Fibroblast of lung (primary cell): ENCODE results near the gene HRH4. TPM values are rescaled to one million over a fixed set of nuclear protein-coding genes. Genes with fewer than 3 reads are reported as not detected.

Experiments
- DNase-seq, 2 donors: peaks; one replicate each; pipeline versions ENCODE4 v3.0.0 to v3.0.0-alpha.2; 2010; ENCODE audit warnings: low read depth in 2 of 2
- H2AFZ ChIP-seq: 2 replicates; pipeline ENCODE4 v1.5.1; 2012; ENCODE audit warnings: low read length, control low read depth, inconsistent platforms
- H3K27ac ChIP-seq: 2 replicates; pipeline ENCODE4 v1.5.1; 2011; ENCODE audit warnings: low read length, control low read depth; ENCODE audit not compliant: insufficient read depth
- H3K27me3 ChIP-seq: 2 replicates; pipeline ENCODE4 v1.5.1; 2011; ENCODE audit warnings: mild to moderate bottlenecking, low read length; ENCODE audit not compliant: control insufficient read depth, insufficient read depth
- H3K36me3 ChIP-seq: 2 replicates; pipeline ENCODE4 v1.5.1; 2011; ENCODE audit warnings: low read length; ENCODE audit not compliant: control insufficient read depth, insufficient read depth
- H3K4me1 ChIP-seq: 2 replicates; pipeline ENCODE4 v1.5.1; 2011; ENCODE audit warnings: low read length; ENCODE audit not compliant: control insufficient read depth, insufficient read depth; ENCODE audit errors: extremely low read depth
- H3K4me2 ChIP-seq: 2 replicates; pipeline ENCODE4 v1.5.1; 2011; ENCODE audit warnings: low read length, control low read depth; ENCODE audit not compliant: insufficient read depth; ENCODE audit errors: extremely low read depth
- H3K4me3 ChIP-seq, 4 experiments: fragments of 200-600 bp in 1 of 4; sonication (generic) in 1 of 4; replicated peaks in 1 of 4; 2 replicates each; pipeline ENCODE4 v1.5.1; 2011 to 2016; ENCODE audit warnings: low read length in 4 of 4, low read depth in 3 of 4, mild to moderate bottlenecking in 3 of 4, control low read depth in 2 of 4, inconsistent platforms in 1 of 4, mixed read lengths in 1 of 4; ENCODE audit not compliant: insufficient read depth in 1 of 4; ENCODE audit errors: control extremely low read depth in 1 of 4
- H3K79me2 ChIP-seq: 2 replicates; pipeline ENCODE4 v1.5.1; 2012; ENCODE audit warnings: mild to moderate bottlenecking, low read length, inconsistent platforms; ENCODE audit not compliant: control insufficient read depth, insufficient read depth
- H3K9ac ChIP-seq: 2 replicates; pipeline ENCODE4 v1.5.1; 2011; ENCODE audit warnings: mild to moderate bottlenecking, low read length, control low read depth; ENCODE audit not compliant: insufficient read depth
- H3K9me3 ChIP-seq: 2 replicates; pipeline ENCODE4 v1.5.1; 2012; ENCODE audit warnings: low read depth, low read length; ENCODE audit not compliant: control insufficient read depth, insufficient read depth
- H4K20me1 ChIP-seq: 2 replicates; pipeline ENCODE4 v1.5.1; 2011; ENCODE audit warnings: low read length; ENCODE audit not compliant: control insufficient read depth, insufficient read depth; ENCODE audit errors: extremely low read depth
- CTCF ChIP-seq, 2 donors: IDR thresholded peaks in 1 of 2; conservative IDR thresholded peaks in 1 of 2; 1 replicate in 1 of 2; 2 replicates in 1 of 2; pipeline ENCODE4 v1.5.1; 2011 to 2012; ENCODE audit warnings: low read length in 2 of 2, control low read depth in 1 of 2, inconsistent platforms in 1 of 2, low read depth in 1 of 2, mild to moderate bottlenecking in 1 of 2
- EZH2 ChIP-seq: IDR thresholded peaks from 2 replicates; pipeline ENCODE4 v1.5.1; 2012; ENCODE audit warnings: low read length, control low read depth, mild to moderate bottlenecking; ENCODE audit errors: missing control alignments
- polyA plus RNA-seq, 2 donors: library from polyadenylated mRNA; depleted of rRNA in 1 of 2; stranded (reverse) in 1 of 2; unstranded in 1 of 2; fragments of >200 nt; gene quantifications; 2 replicates each; pipeline ENCODE4 v1.2.1, GENCODE V29; 2011 to 2012; ENCODE audit warnings: missing spikeins in 1 of 2
- total RNA-seq: library from RNA; depleted of rRNA; stranded (reverse); fragments of >200 nt; gene quantifications from 2 replicates; pipeline ENCODE4 v1.2.1, GENCODE V29; 2014

Gene HRH4
- total and polyA plus RNA-seq, 2 donors (not counting 1 experiment from before 2014, with no cell fraction given) = under 0.01 to 0.01 TPM

DNA sequence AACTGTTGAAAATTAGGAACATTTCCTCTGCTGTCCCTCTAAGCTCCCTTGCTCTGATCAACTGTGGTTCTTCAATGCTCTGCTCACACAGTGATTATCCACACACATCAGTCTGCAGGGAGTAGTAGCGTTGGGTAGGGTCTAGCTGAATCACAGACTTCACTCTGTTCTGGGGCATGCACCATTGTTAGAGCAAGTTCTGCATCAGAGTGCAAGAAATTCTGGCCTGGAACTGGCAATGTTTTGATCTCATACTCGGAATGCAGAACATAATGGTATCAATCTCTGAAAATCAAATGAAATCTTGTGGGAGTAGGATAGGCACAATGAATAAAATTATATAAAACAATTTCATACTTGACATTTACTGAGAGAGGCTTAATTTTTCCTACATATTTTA is 55.3 kb downstream of the HRH4 start:
- Histone ChIP-seq H3K9me3 (no peaks in the 10 kb centered on the region), H3K4me3 (no peak overlapping the region), H3K4me1 (no peaks in the 10 kb centered on the region), H3K27me3 (no peaks in the 10 kb centered on the region), H3K79me2 (no peaks in the 10 kb centered on the region), H2AFZ (no peak overlapping the region), H3K27ac (no peak overlapping the region), H3K36me3 (no peaks in the 10 kb centered on the region), H3K4me2 (no peak overlapping the region), H4K20me1 (no peaks in the 10 kb centered on the region), H3K9ac (no peak overlapping the region)
- DNase-seq = no peak
- TF ChIP-seq CTCF (conservative IDR thresholded peaks at IDR 0.05 in 1 of 2, IDR thresholded peaks at IDR 0.05 in 1 of 2; ENCODE audit: low read depth in 1 of 2, low read length in 2 of 2) (no peak), EZH2 (no peak)

GRCh38 chr18:24516261-24516660 is 55.8 kb downstream of the HRH4 start:
- Histone ChIP-seq H3K36me3 (no peaks in the 10 kb centered on the region), H3K79me2 (no peaks in the 10 kb centered on the region), H3K4me1 (no peaks in the 10 kb centered on the region), H3K4me3 (no peak overlapping the region), H3K4me2 (no peak overlapping the region), H3K27me3 (no peaks in the 10 kb centered on the region), H2AFZ (no peak overlapping the region), H3K9ac (no peak overlapping the region), H4K20me1 (no peaks in the 10 kb centered on the region), H3K9me3 (no peaks in the 10 kb centered on the region), H3K27ac (no peak overlapping the region)
- TF ChIP-seq CTCF (conservative IDR thresholded peaks at IDR 0.05 in 1 of 2, IDR thresholded peaks at IDR 0.05 in 1 of 2; ENCODE audit: low read depth in 1 of 2, low read length in 2 of 2) (no peak), EZH2 (no peak)
- DNase-seq = no peak

- Histone ChIP-seq H3K79me2 (no peaks in the 10 kb centered on the region), H3K4me3 (no peak overlapping the region), H2AFZ (no peak overlapping the region), H3K4me2 (no peak overlapping the region), H3K36me3 (no peaks in the 10 kb centered on the region), H3K9me3 (no peaks in the 10 kb centered on the region), H3K9ac (no peak overlapping the region), H3K27me3 (no peaks in the 10 kb centered on the region), H3K27ac (no peak overlapping the region), H3K4me1 (no peaks in the 10 kb centered on the region), H4K20me1 (no peaks in the 10 kb centered on the region)
- no peak for DNase-seq
- no peak for TF ChIP-seq CTCF (conservative IDR thresholded peaks at IDR 0.05 in 1 of 2, IDR thresholded peaks at IDR 0.05 in 1 of 2; ENCODE audit: low read depth in 1 of 2, low read length in 2 of 2)
- no peak for TF ChIP-seq EZH2
These were observed 57.1 kb downstream of the HRH4 start for GRCh38 chr18:24517554-24517953.
